Liver (tissue), 9 donors: ENCODE data around the gene CAPZB. TPM values are rescaled to one million over a fixed set of nuclear protein-coding genes. Genes with fewer than 3 reads are reported as not detected.

ENCODE experiments used
- DNase-seq: peaks from one replicate; pipeline ENCODE4 v3.0.0-alpha.2; 2017; ENCODE audit warnings: low spot score
- H3K27ac ChIP-seq, 2 donors: one replicate each; pipeline ENCODE4 v1.7.0; 2013; ENCODE audit warnings: inconsistent platforms in 2 of 2, low read length in 2 of 2, control low read depth in 1 of 2, low read depth in 1 of 2, mild to moderate bottlenecking in 1 of 2
- H3K27me3 ChIP-seq, 4 donors: one replicate each; pipeline versions ENCODE4 v1.6.1 to v1.7.0; 2013; ENCODE audit warnings: low read length in 3 of 4, inconsistent platforms in 1 of 4, mild to moderate bottlenecking in 1 of 4, moderate library complexity in 1 of 4; ENCODE audit not compliant: control insufficient read depth in 4 of 4, insufficient read depth in 4 of 4
- H3K36me3 ChIP-seq, 4 donors: one replicate each; pipeline versions ENCODE4 v1.6.1 to v1.7.0; 2013; ENCODE audit warnings: low read length in 3 of 4, mild to moderate bottlenecking in 3 of 4, low read depth in 1 of 4, moderate library complexity in 1 of 4; ENCODE audit not compliant: control insufficient read depth in 4 of 4, insufficient read depth in 3 of 4
- H3K4me1 ChIP-seq, 4 donors: one replicate each; pipeline versions ENCODE4 v1.6.1 to v1.7.0; 2013; ENCODE audit warnings: low read length in 3 of 4, mild to moderate bottlenecking in 3 of 4, moderate library complexity in 1 of 4; ENCODE audit not compliant: control insufficient read depth in 4 of 4, insufficient read depth in 4 of 4
- H3K4me3 ChIP-seq, 3 donors: one replicate each; pipeline versions ENCODE4 v1.6.1 to v1.7.0; 2013; ENCODE audit warnings: low read length in 3 of 3, control low read depth in 1 of 3, low read depth in 1 of 3, mild to moderate bottlenecking in 1 of 3
- H3K9ac ChIP-seq, 2 donors: one replicate each; pipeline ENCODE4 v1.7.0; 2013; ENCODE audit warnings: low read length in 2 of 2, mild to moderate bottlenecking in 2 of 2, moderate library complexity in 2 of 2, control low read depth in 1 of 2, low read depth in 1 of 2
- H3K9me3 ChIP-seq, 4 donors: one replicate each; pipeline versions ENCODE4 v1.6.1 to v1.7.0; 2013; ENCODE audit warnings: low read length in 3 of 4; ENCODE audit not compliant: control insufficient read depth in 4 of 4
- ATF3 ChIP-seq: IDR thresholded peaks from 2 replicates; pipeline ENCODE4 v1.6.1; 2016; ENCODE audit warnings: antibody characterized with exemption
- CTCF ChIP-seq: fragments of 150-350 bp; IDR thresholded peaks from 2 replicates; pipeline ENCODE4 v1.5.1; 2017; ENCODE audit warnings: improper control_type of control experiment, low read depth, low read length; ENCODE audit not compliant: missing input control
- EGR1 ChIP-seq, 2 donors: IDR thresholded peaks; 2 replicates each; pipeline ENCODE4 v1.6.1; 2016 to 2018; ENCODE audit warnings: antibody characterized with exemption in 2 of 2, low read depth in 2 of 2
- FOXA1 ChIP-seq: IDR thresholded peaks from 2 replicates; pipeline ENCODE4 v1.6.1; 2016; ENCODE audit warnings: antibody characterized with exemption
- FOXA2 ChIP-seq: IDR thresholded peaks from 2 replicates; pipeline ENCODE4 v1.6.1; 2016; ENCODE audit warnings: antibody characterized with exemption
- GABPA ChIP-seq, 2 donors: IDR thresholded peaks in 1 of 2; conservative IDR thresholded peaks in 1 of 2; 2 replicates each; pipeline ENCODE4 v1.6.1; 2016; ENCODE audit warnings: antibody characterized with exemption in 2 of 2, mild to moderate bottlenecking in 1 of 2, moderate library complexity in 1 of 2
- HNF4A ChIP-seq, 2 donors: conservative IDR thresholded peaks; 2 replicates each; pipeline ENCODE4 v1.6.1; 2016; ENCODE audit warnings: antibody characterized with exemption in 2 of 2, mild to moderate bottlenecking in 2 of 2
- HNF4G ChIP-seq: IDR thresholded peaks from 2 replicates; pipeline ENCODE4 v1.6.1; 2016; ENCODE audit warnings: antibody characterized with exemption
- JUND ChIP-seq, 2 donors: IDR thresholded peaks; 2 replicates each; pipeline ENCODE4 v1.6.1; 2016; ENCODE audit warnings: antibody characterized with exemption in 2 of 2
- MAX ChIP-seq: IDR thresholded peaks from 2 replicates; pipeline ENCODE4 v1.6.1; 2016; ENCODE audit warnings: antibody characterized with exemption
- NR2F2 ChIP-seq: IDR thresholded peaks from 2 replicates; pipeline ENCODE4 v1.6.1; 2016; ENCODE audit warnings: antibody characterized with exemption
- RAD21 ChIP-seq, 2 donors: IDR thresholded peaks; 2 replicates each; pipeline ENCODE4 v1.6.1; 2016; ENCODE audit warnings: antibody characterized with exemption in 2 of 2, mild to moderate bottlenecking in 2 of 2
- REST ChIP-seq: IDR thresholded peaks from 2 replicates; pipeline ENCODE4 v1.6.1; 2016; ENCODE audit warnings: antibody characterized with exemption, mild to moderate bottlenecking
- RXRA ChIP-seq, 2 donors: IDR thresholded peaks; 2 replicates each; pipeline ENCODE4 v1.6.1; 2017 to 2018; ENCODE audit warnings: antibody characterized with exemption in 2 of 2, mild to moderate bottlenecking in 1 of 2
- SP1 ChIP-seq: IDR thresholded peaks from 2 replicates; pipeline ENCODE4 v1.6.1; 2018; ENCODE audit warnings: antibody characterized with exemption, mild to moderate bottlenecking
- TAF1 ChIP-seq: conservative IDR thresholded peaks from 2 replicates; pipeline ENCODE4 v1.6.1; 2016; ENCODE audit warnings: antibody characterized with exemption, mild to moderate bottlenecking
- YY1 ChIP-seq: IDR thresholded peaks from 2 replicates; pipeline ENCODE4 v1.6.1; 2016; ENCODE audit warnings: antibody characterized with exemption, mild to moderate bottlenecking
- ZBTB33 ChIP-seq: IDR thresholded peaks from 2 replicates; pipeline ENCODE4 v1.6.1; 2016; ENCODE audit warnings: antibody characterized with exemption
- WGBS: extraction: QIAGEN DNeasy Blood & Tissue Kit; methylation state at CpG from one replicate; pipeline ENCODE4 v1.1.7; 2013; 5-methylcytosine and 5-hydroxymethylcytosine counted together
- polyA plus RNA-seq, 2 donors: library from polyadenylated mRNA; stranded (reverse) in 1 of 2; unstranded in 1 of 2; fragments of 200-250 nt in 1 of 2; fragments of >200 nt in 1 of 2; fragmentation: Nextera tagmentation in 1 of 2; extraction: Ambion mirVana in 1 of 2; gene quantifications; one replicate each; pipeline versions ENCODE4 v1.2.1 to v1.2.3, GENCODE V29; 2013 to 2015
- total RNA-seq, 2 donors: library from RNA; depleted of rRNA; stranded (reverse); fragments of >200 nt; gene quantifications; one replicate each; pipeline ENCODE4 v1.2.3, GENCODE V29; 2014
- donor health status: healthy.
- donor health status: healthy.
- donor health status: healthy.
- donor health status: healthy.
- donor health status: healthy.

CAPZB gene
- total and polyA plus RNA-seq, 4 donors = 38.3 to 98.9 (median 51.1) TPM

GRCh38 chr1:19403256-19403655 is 82.1 kb downstream of the CAPZB start:
- Histone ChIP-seq H3K4me1 (peaks cover 0 to 12% (median under 1%) of the 10 kb centered on the region in 4 donors), H3K4me3 (no peak overlapping the region)
- no peak for TF ChIP-seq HNF4A (conservative IDR thresholded peaks at IDR 0.05)
- TF ChIP-seq RXRA (IDR thresholded peaks at IDR 0.05) = no peak
- no peak for TF ChIP-seq TAF1
- TF ChIP-seq FOXA1 = no peak
- no peak for TF ChIP-seq SP1
- no peak for TF ChIP-seq ATF3
- no peak for TF ChIP-seq FOXA2
- TF ChIP-seq MAX = no peak
- TF ChIP-seq YY1 = no peak
- no peak for TF ChIP-seq GABPA (IDR thresholded peaks at IDR 0.05 in 1 of 2, conservative IDR thresholded peaks at IDR 0.05 in 1 of 2)
- no peak for TF ChIP-seq JUND (IDR thresholded peaks at IDR 0.05)
- no peak for TF ChIP-seq HNF4G
- TF ChIP-seq EGR1 (IDR thresholded peaks at IDR 0.05; ENCODE audit: low read depth in 2 of 2) = no peak
- TF ChIP-seq NR2F2 = no peak
- no peak for TF ChIP-seq RAD21 (IDR thresholded peaks at IDR 0.05)
- no peak for TF ChIP-seq REST
- TF ChIP-seq ZBTB33 = no peak
- TF ChIP-seq CTCF = no peak

More at GRCh38 chr1:19403256-19403655, 82.1 kb downstream of the CAPZB start:
- Histone ChIP-seq H3K9ac (no peak overlapping the region), H3K27ac (no peak overlapping the region), H3K9me3 (no peaks in the 10 kb centered on the region), H3K36me3 (peaks cover 0 to 3% (median 1%) of the 10 kb centered on the region in 4 donors), H3K27me3 (no peaks in the 10 kb centered on the region)
- no peak for DNase-seq
- 93% methylated on average over 5 of the region's 5 CpGs for WGBS
